ENCODE measurements around the gene DIMT1.

The DIMT1 gene

DNA sequence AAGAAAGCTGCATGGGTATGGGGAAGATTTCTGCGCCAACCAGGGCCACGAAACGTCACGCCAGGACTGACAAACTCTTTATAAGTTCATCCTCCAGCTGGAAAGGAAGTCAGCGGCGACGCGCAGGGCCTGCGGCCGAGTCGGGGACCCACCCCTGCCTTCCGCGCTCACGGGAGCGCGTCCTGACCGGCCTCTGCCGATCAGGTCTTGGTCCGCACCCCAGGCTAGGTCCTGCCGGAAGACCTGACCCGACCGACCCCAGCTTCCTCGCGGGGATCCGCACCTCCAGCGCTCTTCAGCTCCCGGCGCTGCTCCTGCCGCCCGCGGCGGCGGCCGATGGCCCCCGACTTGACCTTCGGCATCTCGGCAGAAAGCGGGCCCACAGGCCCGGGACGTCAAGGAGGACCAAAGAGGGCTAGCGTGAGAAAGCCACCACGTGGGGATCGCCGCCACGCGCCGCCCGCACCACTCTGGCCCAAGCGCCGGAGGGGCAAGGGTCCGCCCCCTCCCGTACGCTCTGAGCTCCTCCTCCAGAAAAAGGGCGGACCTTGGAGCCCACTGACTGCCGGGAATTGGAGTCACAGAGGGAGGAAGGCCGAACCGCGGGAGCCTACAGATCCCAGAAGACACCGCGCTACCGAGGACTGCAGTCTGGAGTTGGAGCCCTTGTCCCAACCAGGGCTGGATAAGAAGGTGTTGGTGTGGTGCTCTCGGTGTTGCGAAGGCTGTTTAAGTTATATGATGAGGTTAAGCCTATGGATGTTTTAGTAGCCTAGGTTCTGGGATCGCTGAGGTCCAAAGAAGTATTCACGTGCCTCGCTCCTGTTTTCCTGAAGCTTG is at the start of gene DIMT1:
TSS of gene DIMT1 (minus strand) at position 495 of the 840 bp plus-strand sequence. CDS start at position 362, 133 bp downstream.
- peak; percentile 74 for DNase-seq

DNA sequence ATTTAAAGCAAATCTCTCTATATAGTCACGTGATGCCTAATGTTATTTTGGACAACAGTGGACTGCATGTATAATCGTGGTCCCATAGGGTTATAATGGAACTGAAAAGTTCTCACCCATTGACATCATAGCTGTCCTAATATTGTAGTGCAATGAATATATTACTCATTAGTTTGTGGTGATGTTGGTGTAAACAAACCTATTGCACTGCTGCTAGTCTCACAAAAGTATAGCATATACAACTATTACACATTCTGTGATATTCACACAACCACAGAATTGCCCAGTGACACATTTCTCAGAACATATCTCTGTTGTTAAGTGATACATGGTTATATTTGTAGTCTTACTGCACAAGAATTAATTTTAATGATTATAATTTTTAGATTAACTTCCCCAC is 46.6 kb upstream of the DIMT1 start:
- DNase-seq = no peak

DNA sequence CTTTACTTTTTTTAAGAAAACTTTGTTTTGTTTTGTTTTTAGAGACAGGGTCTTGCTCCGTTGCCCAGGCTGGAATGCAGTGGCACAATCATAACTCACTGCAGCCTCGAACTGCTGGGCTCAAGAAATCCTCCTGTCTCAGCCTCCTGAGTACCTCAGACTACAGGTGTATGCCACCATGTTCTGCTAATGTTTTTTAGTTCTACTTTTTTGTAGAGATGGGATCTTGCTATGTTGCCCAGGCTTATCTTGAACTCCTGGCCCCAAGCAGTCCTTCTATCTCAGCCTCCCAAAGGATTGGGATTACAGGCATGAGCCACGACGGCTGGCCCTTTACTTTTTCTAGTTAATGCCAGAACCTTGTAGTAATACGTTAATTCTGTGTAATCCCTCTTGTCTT is 44.8 kb upstream of the DIMT1 start:
- no peak for DNase-seq

DNA sequence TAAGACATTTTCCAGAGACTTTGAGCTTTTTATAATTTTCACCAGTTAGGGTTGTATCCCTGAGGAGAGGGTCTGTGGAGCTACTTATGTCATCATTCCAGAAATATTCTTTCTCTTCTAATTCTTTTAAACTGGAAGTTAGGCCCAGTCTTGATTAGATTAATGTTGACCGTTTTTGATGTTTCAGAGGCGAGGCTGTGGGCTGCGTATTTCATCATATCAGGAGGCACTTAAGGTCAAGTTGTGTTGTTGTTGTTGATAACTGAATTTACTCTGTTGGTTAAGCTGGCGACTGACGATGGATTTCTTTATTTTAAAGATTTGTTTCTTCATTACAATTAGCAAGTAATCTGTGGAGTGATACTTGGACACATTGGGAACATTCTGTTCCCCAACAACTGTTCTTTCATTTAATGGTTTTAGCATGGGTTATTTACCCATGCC is 28.9 kb upstream of the DIMT1 start:
- DNase-seq = no peak

DNA sequence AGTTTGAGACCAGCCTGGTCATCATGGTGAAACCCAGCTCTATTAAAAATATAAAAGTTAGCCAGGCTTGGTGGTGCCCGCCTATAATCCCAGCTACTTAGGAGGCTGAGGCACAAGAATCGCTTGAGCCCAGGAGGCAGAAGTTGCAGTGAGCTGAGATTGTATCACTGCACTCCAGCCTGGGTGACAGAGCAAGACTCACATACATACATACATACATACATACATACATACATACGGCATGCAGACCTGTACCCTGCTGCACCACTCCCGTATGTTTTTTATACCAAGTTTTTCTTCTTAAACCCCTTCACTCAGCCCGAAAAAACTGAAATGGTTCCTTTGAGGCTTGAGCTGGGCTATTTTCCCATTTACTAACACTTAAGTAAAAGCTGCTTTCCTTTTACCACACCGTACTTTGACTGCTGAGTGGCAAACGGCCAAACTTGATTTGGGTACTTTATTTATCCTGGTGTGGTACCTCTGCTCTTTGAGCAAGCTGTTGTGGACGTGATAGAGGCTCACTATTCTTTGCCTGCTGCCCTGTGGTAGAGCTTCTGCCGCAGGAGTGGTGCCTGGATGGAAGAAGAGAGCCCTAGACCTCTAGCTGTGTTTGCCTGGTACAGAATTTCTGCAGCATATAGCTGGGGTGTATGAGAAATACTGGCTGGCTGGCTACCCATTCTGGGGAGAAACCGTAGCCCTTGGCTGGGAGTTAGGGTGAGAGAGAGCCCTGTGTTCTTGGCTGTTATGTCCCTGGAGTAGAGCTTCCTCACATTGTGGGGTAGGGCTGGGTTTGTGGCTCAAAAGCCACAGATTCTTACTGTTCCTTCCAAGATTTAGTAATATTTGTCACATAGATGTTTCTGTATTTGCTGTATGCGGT is 28.3 kb upstream of the DIMT1 start:
- DNase-seq = no peak

DNA sequence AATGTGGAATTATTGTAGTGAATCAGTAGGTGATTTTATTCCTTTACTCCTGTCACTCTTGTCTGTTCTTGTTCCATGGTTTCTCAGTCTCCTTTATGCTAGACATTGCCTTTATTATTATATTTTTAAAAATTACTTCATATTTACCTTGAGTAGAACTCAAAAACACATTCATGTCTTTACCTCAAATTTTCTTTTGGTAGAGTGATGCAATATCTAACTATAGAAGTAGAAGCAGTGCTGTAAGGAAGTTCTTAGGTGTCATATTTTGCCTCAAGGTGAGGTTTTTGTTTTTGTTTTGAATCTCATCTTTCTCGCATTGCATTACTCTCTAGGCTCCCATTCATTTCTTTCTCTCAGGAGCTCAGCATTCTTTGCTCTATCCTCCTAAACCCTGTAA is 21.1 kb upstream of the DIMT1 start:
- DNase-seq = no peak

DNA sequence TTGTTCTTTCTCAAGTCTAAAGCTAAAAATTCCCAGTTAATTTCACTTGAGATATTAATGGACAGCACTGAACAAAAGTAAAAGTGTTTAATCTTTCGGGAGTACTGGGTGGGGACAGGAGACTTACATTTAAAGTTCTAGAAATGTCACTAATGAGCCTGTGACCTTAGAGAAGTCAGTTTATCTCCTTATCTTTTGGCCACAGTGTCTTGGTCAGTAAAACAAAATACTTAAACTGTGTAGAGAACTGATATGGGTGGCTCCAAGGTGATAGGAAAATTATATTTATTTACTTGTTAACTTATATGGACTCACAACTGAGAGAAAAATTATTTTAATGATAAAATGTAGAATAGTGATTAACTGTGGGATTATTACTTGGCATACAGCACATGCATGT is 17.7 kb upstream of the DIMT1 start:
- no peak for DNase-seq

DNA sequence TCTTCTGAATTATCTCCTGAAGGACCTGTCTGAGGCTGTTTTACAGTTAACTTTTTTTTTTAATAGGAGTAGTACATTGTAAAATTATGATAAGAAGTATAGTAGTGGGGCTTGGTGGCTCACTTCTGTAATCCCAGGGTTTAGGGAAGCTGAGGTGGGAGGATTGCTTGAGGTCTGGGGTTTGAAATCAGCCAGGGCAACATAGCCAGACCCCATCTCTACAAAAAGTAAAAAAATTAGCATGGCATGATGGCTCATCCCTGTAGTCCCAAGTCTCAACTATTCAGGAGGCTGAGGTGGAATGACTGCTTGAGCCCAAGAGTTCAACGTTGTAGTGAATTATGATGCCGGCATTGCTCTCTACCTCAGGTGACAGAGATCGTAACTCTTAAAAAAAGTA is 15.9 kb upstream of the DIMT1 start:
- no peak for DNase-seq

DNA sequence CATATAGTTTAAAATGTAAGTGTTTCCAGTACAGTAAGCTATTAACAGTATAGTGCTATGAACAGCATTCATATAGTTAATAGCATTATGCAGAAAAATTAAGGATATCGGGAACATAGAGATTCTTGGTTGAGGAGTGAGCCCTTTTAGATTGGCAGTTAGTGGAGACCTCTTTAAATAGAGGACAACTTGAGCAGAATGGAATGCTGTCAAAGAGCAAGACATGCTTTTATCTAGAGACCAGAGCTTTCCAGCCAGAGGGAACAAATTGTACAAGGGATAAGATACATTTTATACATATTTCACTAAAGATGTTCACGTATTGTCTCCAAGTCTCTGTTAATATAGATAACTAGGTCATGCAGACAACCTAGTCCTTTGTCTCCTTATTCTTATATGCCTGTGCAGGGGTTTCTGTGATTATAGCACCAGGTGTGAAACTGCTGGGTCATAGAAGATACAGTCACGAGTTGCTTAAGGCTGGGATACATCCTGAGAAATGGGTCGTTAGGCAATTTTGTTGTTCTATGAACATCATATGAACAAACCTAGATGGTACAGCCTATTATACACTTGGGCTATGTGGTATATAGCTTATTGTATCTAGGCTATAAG is 14.9 kb upstream of the DIMT1 start:
- DNase-seq = no peak

DNA sequence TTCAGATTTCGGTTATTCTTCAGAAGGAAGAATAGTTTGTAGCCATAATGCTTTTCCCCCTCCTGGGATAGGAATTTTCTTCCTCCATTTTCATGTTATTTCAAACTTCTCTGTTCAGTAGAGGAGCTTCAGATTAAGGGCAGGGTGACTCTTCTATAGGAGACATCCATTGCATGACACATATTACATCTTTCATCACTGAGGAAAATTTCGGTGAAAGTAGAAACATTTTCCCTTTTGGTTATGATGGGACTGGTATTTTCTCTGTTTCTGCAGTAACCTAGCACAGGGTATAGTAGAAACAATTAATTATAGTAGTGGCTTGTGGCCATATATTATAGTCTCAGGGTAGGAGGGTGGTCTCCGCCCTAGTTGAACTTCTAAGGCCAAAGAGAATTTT is 10.0 kb upstream of the DIMT1 start:
- DNase-seq = no peak

DNA sequence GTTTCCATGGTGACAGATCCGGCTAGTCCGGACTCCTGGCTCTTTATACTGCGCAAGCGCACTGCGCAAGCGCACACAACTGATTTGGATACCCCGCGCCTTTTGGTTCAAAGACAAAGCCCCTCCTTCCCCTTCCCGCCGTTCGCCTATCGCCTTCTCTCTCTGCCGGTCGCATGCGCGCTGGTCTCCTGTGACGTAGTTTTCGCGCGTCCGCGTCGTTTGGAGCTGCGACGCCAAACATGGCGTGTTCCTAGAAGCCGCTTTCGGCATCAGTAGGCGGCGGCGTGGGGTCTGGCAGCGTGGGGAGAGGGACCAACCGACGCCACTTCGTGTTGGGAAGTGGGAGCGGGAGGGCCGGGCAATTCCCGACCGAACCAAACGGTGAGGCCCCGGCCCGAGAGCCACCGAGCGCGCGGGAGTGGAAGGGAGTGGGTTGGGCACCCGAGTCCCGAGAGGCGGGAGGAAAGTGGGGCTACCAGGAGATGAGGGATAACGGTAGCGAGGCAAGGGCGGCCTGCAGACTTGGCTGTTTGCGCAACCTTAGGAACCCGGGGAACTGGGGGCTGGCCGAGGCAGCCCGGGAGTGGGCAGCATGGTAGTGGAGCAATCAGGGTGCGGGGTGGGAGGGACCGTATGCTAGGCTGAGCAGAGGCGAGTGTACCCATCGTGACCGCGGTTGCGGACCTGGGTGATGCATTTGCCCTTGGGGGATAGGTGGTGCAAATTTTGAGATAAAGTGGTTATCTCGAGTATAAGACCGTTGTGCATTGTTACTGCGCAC is 9.0 kb upstream of the DIMT1 start, which contains the start of gene IPO11:
TSS of gene IPO11 (plus strand) at position 215 of the 781 bp plus-strand sequence. CDS start 24,517 bp downstream, outside the sequence.
- DNase-seq = peak; percentile 61

DNA sequence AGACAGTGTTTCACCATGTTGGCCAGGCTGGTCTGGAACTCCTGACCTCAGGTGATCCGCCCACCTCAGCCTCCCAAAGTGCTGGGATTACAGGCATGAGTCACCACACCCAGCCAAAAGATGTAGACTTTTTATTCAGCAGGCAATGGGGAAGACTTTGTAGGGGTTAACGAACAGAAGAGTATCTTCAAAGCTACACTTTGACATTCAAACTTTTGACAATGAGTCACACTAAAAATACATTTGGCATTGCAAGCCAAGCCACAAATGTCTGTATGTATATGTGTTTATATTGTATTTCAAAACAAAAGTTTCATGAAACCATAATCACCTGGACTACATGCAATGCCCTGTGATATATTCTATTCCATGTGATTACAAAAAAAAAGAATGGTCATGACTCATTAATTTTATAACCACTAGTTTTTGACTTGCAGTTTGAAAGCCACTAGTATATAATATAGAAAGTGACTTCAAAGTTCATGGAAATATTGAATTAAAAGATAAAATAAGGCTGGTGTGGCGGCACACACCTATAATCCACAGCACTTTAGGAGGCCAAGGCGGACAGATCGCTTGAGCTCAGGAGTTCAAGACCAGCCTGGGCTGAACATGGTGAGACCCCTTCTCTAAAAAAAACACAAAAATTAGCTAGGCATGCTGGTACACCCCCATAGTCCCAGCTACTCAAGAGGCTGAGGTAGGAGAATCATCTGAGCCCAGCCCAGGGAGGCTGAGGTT is 8.3 kb downstream of the DIMT1 start:
- DNase-seq = no peak

DNA sequence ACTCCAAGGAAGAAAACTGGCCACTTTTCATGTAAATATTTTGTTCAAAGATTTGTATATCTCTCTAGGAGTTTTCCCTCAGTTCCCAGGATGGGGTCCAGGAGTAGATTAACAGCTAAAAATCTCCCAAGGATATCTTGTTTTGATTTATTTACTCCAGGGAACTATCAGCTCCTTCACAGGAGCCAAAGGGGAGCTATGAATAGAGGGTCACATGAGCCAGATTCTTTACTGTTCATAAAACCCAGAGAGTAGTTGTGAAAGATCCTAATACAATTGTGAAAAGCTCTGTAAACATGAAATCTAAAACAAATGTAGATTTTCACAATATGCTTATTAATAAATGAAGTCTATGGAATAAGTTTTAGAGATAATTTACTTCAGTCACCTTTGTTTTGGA is 16.9 kb downstream of the DIMT1 start:
- DNase-seq = no peak

DNA sequence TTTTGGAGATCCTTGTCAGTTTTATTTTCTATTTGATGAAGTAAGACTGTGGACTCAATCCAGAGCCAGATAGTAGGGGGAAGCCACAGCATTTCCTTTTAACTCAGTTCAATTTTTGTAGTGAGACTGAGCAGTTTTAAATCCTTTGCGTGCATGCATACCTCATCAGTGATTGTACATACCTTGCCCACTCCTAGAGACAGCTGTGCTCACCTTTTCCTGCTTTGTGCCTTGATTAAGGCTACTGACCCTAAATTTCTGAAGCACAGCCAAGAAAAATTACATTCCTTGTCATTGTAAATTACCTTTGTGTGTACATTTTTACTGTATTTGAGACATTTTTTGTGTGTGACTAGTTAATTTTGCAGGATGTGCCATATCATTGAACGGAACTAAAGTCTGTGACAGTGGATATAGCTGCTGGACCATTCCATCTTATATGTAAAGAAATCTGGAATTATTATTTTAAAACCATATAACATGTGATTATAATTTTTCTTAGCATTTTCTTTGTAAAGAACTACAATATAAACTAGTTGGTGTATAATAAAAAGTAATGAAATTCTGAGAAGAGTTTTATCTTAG is 17.8 kb downstream of the DIMT1 start:
- no peak for DNase-seq

DNA sequence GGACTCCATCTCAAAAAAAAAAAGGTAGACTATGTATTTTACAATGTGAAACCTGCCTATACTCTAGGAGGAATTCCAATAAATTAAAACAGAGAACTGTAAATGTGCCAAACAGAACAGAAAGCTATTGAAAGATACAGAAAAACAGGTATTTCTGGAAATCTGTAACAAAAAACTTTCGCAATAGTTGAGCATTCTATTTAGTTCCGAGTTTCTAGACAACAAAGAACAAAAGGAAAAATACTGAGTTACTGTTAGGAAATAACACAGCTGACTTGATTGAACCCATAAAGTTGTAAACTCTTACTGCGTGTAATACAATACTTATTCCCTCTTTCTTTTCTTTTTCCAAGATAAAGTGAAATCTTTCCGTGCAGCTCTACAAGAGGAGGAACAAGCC is 18.6 kb downstream of the DIMT1 start:
- DNase-seq = no peak

DNA sequence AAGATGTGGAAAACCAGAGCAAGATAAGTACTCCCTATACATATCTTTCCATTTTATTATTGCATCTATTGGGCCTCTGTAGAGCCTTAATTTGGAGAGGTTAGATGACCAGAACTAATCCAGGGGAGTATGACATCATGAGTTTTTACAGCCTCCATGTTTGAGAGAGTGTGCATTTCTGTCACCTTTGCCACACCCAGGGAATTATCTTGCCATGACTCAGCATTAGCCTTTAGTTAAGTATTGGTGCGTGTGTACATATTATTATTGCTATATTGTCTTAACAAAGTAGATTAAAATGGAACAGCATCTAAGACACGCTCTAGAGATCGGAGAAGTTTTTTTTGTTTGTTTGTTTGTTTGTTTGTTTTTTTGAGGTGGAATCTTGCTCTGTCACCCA is 27.6 kb downstream of the DIMT1 start:
- DNase-seq = no peak

DNA sequence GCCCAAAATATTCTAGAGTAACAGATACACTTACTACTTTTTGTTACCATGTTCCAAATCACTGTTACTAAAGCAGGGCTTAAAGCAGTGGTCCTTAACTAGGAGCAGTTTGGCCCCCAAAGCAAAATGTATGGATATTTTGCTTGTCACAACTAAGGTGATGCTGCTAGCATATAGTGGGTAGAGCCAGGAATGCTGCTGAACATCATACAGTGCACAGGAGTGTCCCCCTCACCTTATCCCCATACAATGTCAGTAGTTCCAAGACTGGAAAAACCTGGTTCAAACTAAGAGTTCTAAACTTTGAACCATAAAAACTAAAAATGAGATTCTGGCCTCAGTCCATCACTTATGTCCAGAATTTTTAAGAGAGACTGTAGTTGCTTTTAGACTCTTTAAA is 28.1 kb downstream of the DIMT1 start:
- no peak for DNase-seq

DNA sequence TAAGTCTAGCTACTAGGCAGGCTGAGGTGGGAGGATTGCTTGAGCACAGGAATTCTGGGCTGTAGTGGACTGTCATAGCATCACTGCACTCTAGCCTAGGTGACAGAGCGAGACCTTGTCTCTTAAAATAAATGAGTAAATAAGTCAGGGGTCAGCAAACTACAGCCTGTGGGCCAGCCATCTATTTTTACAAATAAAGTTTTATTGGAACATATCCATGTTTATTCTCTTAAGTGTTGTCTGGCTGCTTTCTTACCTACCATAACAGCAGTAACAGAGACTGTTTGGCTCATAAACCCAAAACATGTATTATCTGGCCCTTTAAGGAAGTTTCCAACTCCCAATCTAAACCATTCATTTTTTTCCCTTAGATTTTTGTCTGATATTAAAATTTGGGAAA is 29.6 kb downstream of the DIMT1 start:
- DNase-seq = no peak

DNA sequence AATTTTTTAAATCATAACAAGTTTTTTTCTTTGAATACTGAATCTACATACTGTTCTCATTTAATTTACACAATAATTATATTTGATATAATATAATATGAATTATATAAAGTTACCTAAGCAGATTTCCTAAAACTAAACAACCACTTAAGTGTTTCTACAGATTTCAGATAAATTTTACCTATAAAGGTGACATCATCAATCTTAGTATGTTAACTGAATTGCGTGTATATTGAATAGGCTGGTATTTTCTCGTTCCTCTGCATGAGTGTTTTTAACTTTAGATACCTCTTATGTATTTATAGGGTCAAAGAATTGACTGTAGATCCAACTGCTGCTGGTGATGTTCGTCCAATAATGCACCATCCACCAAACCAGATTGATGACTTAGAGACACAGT is 30.3 kb downstream of the DIMT1 start:
- no peak for DNase-seq

DNA sequence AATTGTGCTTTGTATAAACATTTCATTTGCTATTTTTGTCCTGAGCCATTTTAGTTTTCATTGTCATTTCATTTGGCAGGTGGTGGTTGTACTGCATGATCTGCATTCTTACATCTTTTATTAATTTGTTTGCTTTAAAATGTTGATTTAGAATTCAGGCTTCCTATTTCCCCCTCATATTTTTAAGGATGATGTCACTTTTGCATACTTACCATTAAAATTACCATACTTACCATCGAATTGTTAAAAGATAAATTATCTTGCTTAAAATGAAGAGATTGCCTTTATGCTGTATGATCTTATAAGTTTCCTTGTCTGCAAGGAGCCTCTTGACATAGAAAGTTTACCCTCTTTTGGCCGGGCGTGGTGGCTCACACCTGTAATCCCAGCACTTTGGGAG is 31.1 kb downstream of the DIMT1 start:
- DNase-seq = no peak

DNA sequence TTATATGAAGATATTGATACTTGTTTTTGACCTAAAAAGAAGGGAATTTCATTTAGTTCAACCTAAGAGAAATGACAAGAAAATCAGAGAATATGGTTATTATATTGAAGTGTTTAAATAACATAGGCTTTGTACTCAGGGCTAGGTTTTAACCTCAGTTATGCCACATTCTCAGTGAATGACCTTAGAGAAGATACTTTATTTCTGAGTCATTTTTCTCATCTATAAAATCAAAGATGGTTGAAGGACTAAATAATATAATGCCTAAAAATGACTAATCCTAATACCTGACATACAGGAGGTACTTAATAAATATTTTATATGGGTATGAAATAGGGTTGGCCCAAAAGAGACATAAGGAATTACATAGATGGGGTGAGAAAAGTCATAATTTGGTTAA is 32.3 kb downstream of the DIMT1 start:
- no peak for DNase-seq

DNA sequence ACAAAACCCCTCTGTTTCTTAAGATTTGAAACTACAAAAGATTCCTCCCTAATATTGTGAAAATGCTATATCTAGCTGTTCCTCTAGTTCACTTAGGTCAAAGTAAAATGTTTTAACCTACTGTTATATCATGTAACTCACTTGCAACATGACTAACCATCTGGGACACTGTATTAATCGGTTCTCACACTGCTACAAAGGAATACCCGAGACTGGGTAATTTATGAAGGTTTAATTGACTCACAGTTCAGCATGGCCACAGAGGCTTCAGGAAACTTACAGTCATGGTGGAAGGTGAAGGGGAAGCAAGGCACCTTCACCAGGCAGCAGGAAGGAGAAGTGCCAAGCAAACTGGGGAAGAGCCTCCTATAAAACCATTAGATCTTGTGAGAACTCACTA is 34.7 kb downstream of the DIMT1 start:
- no peak for DNase-seq

Measured in 8988T (cell line).